ENCODE measurements around the gene CAB39L.
A peak's percentile ranks its signal among the peaks of the same experiment; 100 is the strongest.

CAB39L gene

GRCh38 chr13:49300276-49300675 is 143.6 kb downstream of the CAB39L start:
- Histone ChIP-seq H2BK120ac (ENCODE audit: low read depth, low read length) (no peak overlapping the region), H3K9me3 (replicated peaks in 1 of 2; ENCODE audit: control insufficient read depth in 2 of 2, insufficient read depth in 1 of 2, low read depth in 1 of 2, low read length in 2 of 2) (no peaks in the 10 kb centered on the region), H3K4ac (ENCODE audit: low read length) (no peak overlapping the region), H3K27ac (replicated peaks; ENCODE audit: low read length) (no peak overlapping the region), H2AK5ac (ENCODE audit: low read depth, low read length) (peak overlapping the region; percentile 10), H3K18ac (ENCODE audit: low read length) (no peak overlapping the region), H3K27me3 (ENCODE audit: control insufficient read depth in 3 of 3, insufficient read depth in 3 of 3, low read depth in 1 of 3, low read length in 3 of 3) (no peaks in the 10 kb centered on the region), H2BK15ac (ENCODE audit: low read length) (peak overlapping the region; percentile 3), H3K4me2 (ENCODE audit: insufficient read depth, low read length, poor library complexity, severe bottlenecking) (no peak overlapping the region), H3K4me3 (ENCODE audit: low read length in 2 of 2) (no peak overlapping the region), H3K36me3 (replicated peaks in 1 of 2; ENCODE audit: control insufficient read depth in 2 of 2, insufficient read depth in 2 of 2, low read length in 2 of 2) (no peaks in the 10 kb centered on the region), H2AFZ (ENCODE audit: low read length) (peak overlapping the region; percentile 76), H2BK5ac (ENCODE audit: low read length) (no peak overlapping the region), H4K8ac (ENCODE audit: low read depth, low read length) (no peak overlapping the region), H3K79me1 (ENCODE audit: low read depth, low read length) (no peaks in the 10 kb centered on the region), H2BK12ac (ENCODE audit: low read length) (no peak overlapping the region), H3K9ac (ENCODE audit: low read depth, low read length, poor library complexity) (no peak overlapping the region), H3K14ac (ENCODE audit: low read length) (no peak overlapping the region), H4K91ac (ENCODE audit: low read depth, low read length, poor library complexity) (no peak overlapping the region), H3K23ac (ENCODE audit: low read depth, low read length, poor library complexity) (no peak overlapping the region), H3K4me1 (ENCODE audit: control insufficient read depth in 2 of 2, insufficient read depth in 1 of 2, low read depth in 1 of 2, low read length in 2 of 2) (peaks cover 0 to 1% of the 10 kb centered on the region in 2 donors)
- DNase-seq (ENCODE audit: low spot score): no peak
- no CpG with 5 or more reads among the region's 5 CpGs for WGBS, 2 donors (ENCODE audit: extremely low coverage in 2 of 2, insufficient read length in 2 of 2, insufficient replicate concordance in 1 of 2)

DNA sequence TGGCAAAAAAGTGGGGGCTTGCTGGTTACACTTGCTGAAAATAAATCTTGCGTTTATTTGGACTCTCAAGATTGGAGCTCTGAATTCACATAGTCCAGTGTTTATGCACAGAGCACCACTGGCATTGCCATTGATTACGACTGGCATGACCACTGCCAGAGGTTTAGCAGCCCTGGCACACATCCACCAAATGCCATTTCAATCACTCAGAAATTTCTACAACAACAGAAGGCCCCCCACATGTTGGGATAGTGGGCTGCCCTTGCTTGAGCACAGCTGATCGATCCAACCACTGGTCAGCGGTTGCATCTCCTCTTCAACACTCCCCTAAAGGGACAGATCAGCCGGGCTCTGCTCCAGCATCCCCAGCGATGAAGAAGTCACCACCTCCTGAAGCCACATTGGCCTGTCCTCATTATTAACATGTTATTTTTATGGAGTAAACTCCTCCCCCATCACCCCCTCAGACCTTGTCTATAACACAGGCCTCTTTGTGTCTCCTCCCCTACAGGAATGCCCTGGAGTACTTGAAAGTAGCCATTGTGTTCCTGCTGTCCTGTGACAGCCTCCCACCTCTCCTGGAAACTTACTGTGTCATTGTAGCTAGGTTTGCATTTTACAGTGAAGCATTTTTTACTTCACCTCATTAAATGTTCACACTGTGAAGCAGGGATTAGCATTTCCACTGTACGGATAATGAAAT is 144.8 kb downstream of the CAB39L start:
- Histone ChIP-seq H2AFZ (ENCODE audit: low read length) (peak overlapping the region; percentile 52), H3K4ac (ENCODE audit: low read length) (no peak overlapping the region), H3K27ac (replicated peaks; ENCODE audit: low read length) (no peak overlapping the region), H3K27me3 (ENCODE audit: control insufficient read depth in 3 of 3, insufficient read depth in 3 of 3, low read depth in 1 of 3, low read length in 3 of 3) (no peaks in the 10 kb centered on the region), H2AK5ac (ENCODE audit: low read depth, low read length) (no peak overlapping the region), H3K79me1 (ENCODE audit: low read depth, low read length) (no peaks in the 10 kb centered on the region), H3K9ac (ENCODE audit: low read depth, low read length, poor library complexity) (no peak overlapping the region), H2BK12ac (ENCODE audit: low read length) (no peak overlapping the region), H2BK120ac (ENCODE audit: low read depth, low read length) (no peak overlapping the region), H3K4me1 (ENCODE audit: control insufficient read depth in 2 of 2, insufficient read depth in 1 of 2, low read depth in 1 of 2, low read length in 2 of 2) (peaks cover 0 to 1% of the 10 kb centered on the region in 2 donors), H2BK15ac (ENCODE audit: low read length) (no peak overlapping the region), H3K36me3 (replicated peaks in 1 of 2; ENCODE audit: control insufficient read depth in 2 of 2, insufficient read depth in 2 of 2, low read length in 2 of 2) (no peaks in the 10 kb centered on the region), H3K4me3 (ENCODE audit: low read length in 2 of 2) (no peak overlapping the region), H3K23ac (ENCODE audit: low read depth, low read length, poor library complexity) (no peak overlapping the region), H4K91ac (ENCODE audit: low read depth, low read length, poor library complexity) (no peak overlapping the region), H3K9me3 (replicated peaks in 1 of 2; ENCODE audit: control insufficient read depth in 2 of 2, insufficient read depth in 1 of 2, low read depth in 1 of 2, low read length in 2 of 2) (no peaks in the 10 kb centered on the region), H3K4me2 (ENCODE audit: insufficient read depth, low read length, poor library complexity, severe bottlenecking) (no peak overlapping the region), H3K14ac (ENCODE audit: low read length) (no peak overlapping the region), H4K8ac (ENCODE audit: low read depth, low read length) (no peak overlapping the region), H2BK5ac (ENCODE audit: low read length) (no peak overlapping the region), H3K18ac (ENCODE audit: low read length) (no peak overlapping the region)
- no peak for DNase-seq (ENCODE audit: low spot score)
- no CpG with 5 or more reads among the region's 7 CpGs for WGBS, 2 donors (ENCODE audit: extremely low coverage in 2 of 2, insufficient read length in 2 of 2, insufficient replicate concordance in 1 of 2)

GRCh38 chr13:49298416-49298815 is 145.4 kb downstream of the CAB39L start:
- Histone ChIP-seq H4K8ac (ENCODE audit: low read depth, low read length) (no peak overlapping the region), H2BK5ac (ENCODE audit: low read length) (no peak overlapping the region)

DNA sequence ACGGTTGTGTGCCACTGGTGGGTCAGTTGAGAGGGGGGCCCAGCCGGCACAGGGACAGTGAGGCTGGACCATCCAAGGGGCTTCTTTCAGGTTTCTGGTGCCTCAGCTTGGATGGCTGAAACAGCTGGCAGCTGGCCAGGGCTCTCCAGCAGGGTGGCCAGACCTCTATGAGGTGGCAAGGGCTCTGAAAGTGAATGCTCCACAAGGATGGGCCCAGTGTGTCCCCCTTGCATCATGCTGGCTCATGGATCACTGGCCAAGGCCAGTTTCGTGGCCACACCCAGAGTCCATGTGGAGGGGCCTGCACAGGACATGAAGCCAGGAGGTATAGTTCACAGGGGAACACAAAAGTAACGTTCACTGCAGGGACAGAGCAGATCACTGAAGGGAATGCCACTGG is 146.5 kb downstream of the CAB39L start:
- DNase-seq (ENCODE audit: low spot score): no peak

More at GRCh38 chr13:49298416-49298815, 145.4 kb downstream of the CAB39L start:
- no peak overlapping the region for H3K4me2 ChIP-seq (ENCODE audit: insufficient read depth, low read length, poor library complexity, severe bottlenecking)
- no peak overlapping the region for H3K27ac ChIP-seq (replicated peaks; ENCODE audit: low read length)
- H3K9ac ChIP-seq (ENCODE audit: low read depth, low read length, poor library complexity): no peak overlapping the region
- no peak overlapping the region for H3K23ac ChIP-seq (ENCODE audit: low read depth, low read length, poor library complexity)
- no peaks in the 10 kb centered on the region for H3K9me3 ChIP-seq (replicated peaks in 1 of 2; ENCODE audit: control insufficient read depth in 2 of 2, insufficient read depth in 1 of 2, low read depth in 1 of 2, low read length in 2 of 2)
- no peak overlapping the region for H3K14ac ChIP-seq (ENCODE audit: low read length)
- no peak overlapping the region for H3K4ac ChIP-seq (ENCODE audit: low read length)
- H2AFZ ChIP-seq (ENCODE audit: low read length): no peak overlapping the region
- H3K79me1 ChIP-seq (ENCODE audit: low read depth, low read length): no peaks in the 10 kb centered on the region
- H3K18ac ChIP-seq (ENCODE audit: low read length): no peak overlapping the region
- H4K91ac ChIP-seq (ENCODE audit: low read depth, low read length, poor library complexity): no peak overlapping the region
- no peaks in the 10 kb centered on the region for H3K27me3 ChIP-seq (ENCODE audit: control insufficient read depth in 3 of 3, insufficient read depth in 3 of 3, low read depth in 1 of 3, low read length in 3 of 3)
- peaks cover 0 to 1% of the 10 kb centered on the region in 2 donors for H3K4me1 ChIP-seq (ENCODE audit: control insufficient read depth in 2 of 2, insufficient read depth in 1 of 2, low read depth in 1 of 2, low read length in 2 of 2)
- no peak overlapping the region for H3K4me3 ChIP-seq (ENCODE audit: low read length in 2 of 2)
- no peak for DNase-seq (ENCODE audit: low spot score)
- no peak overlapping the region for H2AK5ac ChIP-seq (ENCODE audit: low read depth, low read length)
- no peak overlapping the region for H2BK120ac ChIP-seq (ENCODE audit: low read depth, low read length)
- no peaks in the 10 kb centered on the region for H3K36me3 ChIP-seq (replicated peaks in 1 of 2; ENCODE audit: control insufficient read depth in 2 of 2, insufficient read depth in 2 of 2, low read length in 2 of 2)
- no peak overlapping the region for H2BK12ac ChIP-seq (ENCODE audit: low read length)
- no peak overlapping the region for H2BK15ac ChIP-seq (ENCODE audit: low read length)

More for the DNA sequence above, 146.5 kb downstream of the CAB39L start:
- H3K4ac ChIP-seq (ENCODE audit: low read length): no peak overlapping the region
- no peak overlapping the region for H4K91ac ChIP-seq (ENCODE audit: low read depth, low read length, poor library complexity)
- H3K9me3 ChIP-seq (replicated peaks in 1 of 2; ENCODE audit: control insufficient read depth in 2 of 2, insufficient read depth in 1 of 2, low read depth in 1 of 2, low read length in 2 of 2): no peaks in the 10 kb centered on the region
- H3K27me3 ChIP-seq (ENCODE audit: control insufficient read depth in 3 of 3, insufficient read depth in 3 of 3, low read depth in 1 of 3, low read length in 3 of 3): no peaks in the 10 kb centered on the region
- no peak overlapping the region for H2AK5ac ChIP-seq (ENCODE audit: low read depth, low read length)
- H3K36me3 ChIP-seq (replicated peaks in 1 of 2; ENCODE audit: control insufficient read depth in 2 of 2, insufficient read depth in 2 of 2, low read length in 2 of 2): no peaks in the 10 kb centered on the region
- H2BK12ac ChIP-seq (ENCODE audit: low read length): no peak overlapping the region
- H3K18ac ChIP-seq (ENCODE audit: low read length): no peak overlapping the region
- no peak overlapping the region for H4K8ac ChIP-seq (ENCODE audit: low read depth, low read length)
- no peak overlapping the region for H3K4me3 ChIP-seq (ENCODE audit: low read length in 2 of 2)
- no CpG with 5 or more reads among the region's 4 CpGs for WGBS, 2 donors (ENCODE audit: extremely low coverage in 2 of 2, insufficient read length in 2 of 2, insufficient replicate concordance in 1 of 2)
- H3K4me2 ChIP-seq (ENCODE audit: insufficient read depth, low read length, poor library complexity, severe bottlenecking): no peak overlapping the region
- no peak overlapping the region for H2AFZ ChIP-seq (ENCODE audit: low read length)
- no peak overlapping the region for H3K23ac ChIP-seq (ENCODE audit: low read depth, low read length, poor library complexity)
- peaks cover 0 to 1% of the 10 kb centered on the region in 2 donors for H3K4me1 ChIP-seq (ENCODE audit: control insufficient read depth in 2 of 2, insufficient read depth in 1 of 2, low read depth in 1 of 2, low read length in 2 of 2)
- H2BK120ac ChIP-seq (ENCODE audit: low read depth, low read length): no peak overlapping the region
- H3K9ac ChIP-seq (ENCODE audit: low read depth, low read length, poor library complexity): no peak overlapping the region
- H3K27ac ChIP-seq (replicated peaks; ENCODE audit: low read length): no peak overlapping the region
- no peak overlapping the region for H2BK15ac ChIP-seq (ENCODE audit: low read length)
- no peak overlapping the region for H3K14ac ChIP-seq (ENCODE audit: low read length)
- H2BK5ac ChIP-seq (ENCODE audit: low read length): no peak overlapping the region
- H3K79me1 ChIP-seq (ENCODE audit: low read depth, low read length): no peaks in the 10 kb centered on the region
